K562 (cell line): ENCODE measurements around the gene E2F2. TPM values are rescaled to one million over a fixed set of nuclear protein-coding genes. Genes with fewer than 3 reads are reported as not detected.

Experiments used
- BHLHE40 ChIP-seq: IDR thresholded peaks from 2 replicates; pipeline ENCODE4 v1.6.1; 2011; ENCODE audit warnings: low read length, improper control_type of control experiment
- BMI1 ChIP-seq: fragments of 150-350 bp; IDR thresholded peaks from 2 replicates; pipeline ENCODE4 v1.6.1; 2014; ENCODE audit warnings: low read length
- EP400 ChIP-seq: fragments of 450-650 bp; IDR thresholded peaks from 2 replicates; pipeline ENCODE4 v1.6.1; 2017; ENCODE audit warnings: antibody characterized with exemption, mild to moderate bottlenecking, moderate library complexity
- GTF2A2 ChIP-seq: IDR thresholded peaks from 2 replicates; pipeline ENCODE4 v1.6.1; 2016; ENCODE audit warnings: mild to moderate bottlenecking, missing genetic modification characterization, missing compliant biosample characterization
- HDAC1 ChIP-seq, 2 experiments: fragments of 450-650 bp; IDR thresholded peaks; 2 replicates each; pipeline ENCODE4 v1.6.1; 2016 to 2017; ENCODE audit warnings: inconsistent platforms in 1 of 2, mild to moderate bottlenecking in 1 of 2, moderate library complexity in 1 of 2
- JUN ChIP-seq, 2 experiments: sonication (generic) in 1 of 2; formaldehyde crosslinking in 1 of 2; IDR thresholded peaks; 2 replicates each; pipeline versions ENCODE4 v1.6.1 to v1.8.0; 2012 to 2022; ENCODE audit warnings: borderline replicate concordance in 2 of 2, mild to moderate bottlenecking in 2 of 2, improper control_type of control experiment in 1 of 2, low read depth in 1 of 2, low read length in 1 of 2, missing genetic modification reagents in 1 of 2
- MAX ChIP-seq: sonication (generic); formaldehyde crosslinking; IDR thresholded peaks from 2 replicates; pipeline ENCODE4 v1.9.0; 2022; ENCODE audit warnings: mild to moderate bottlenecking, missing genetic modification reagents
- MTA3 ChIP-seq: fragments of 450-650 bp; formaldehyde crosslinking; IDR thresholded peaks from 2 replicates; pipeline ENCODE4 v1.6.1; 2017; ENCODE audit warnings: mild to moderate bottlenecking, borderline replicate concordance
- NFRKB ChIP-seq: fragments of 450-650 bp; IDR thresholded peaks from 2 replicates; pipeline ENCODE4 v1.6.1; 2016; ENCODE audit warnings: low read depth
- STAT5B ChIP-seq: fragments of 250-450 bp; sonication (Bioruptor Pico); IDR thresholded peaks from 2 replicates; pipeline ENCODE4 v1.8.0; 2021; ENCODE audit warnings: mild to moderate bottlenecking, inconsistent platforms
- TBL1XR1 ChIP-seq, 2 experiments: IDR thresholded peaks; 2 replicates each; pipeline ENCODE4 v1.6.1; 2012; ENCODE audit warnings: improper control_type of control experiment in 2 of 2, low read length in 2 of 2, mild to moderate bottlenecking in 1 of 2
- TGIF2 ChIP-seq: sonication (generic); formaldehyde crosslinking; IDR thresholded peaks from 2 replicates; pipeline ENCODE4 v1.8.1; 2022; ENCODE audit warnings: mild to moderate bottlenecking, missing genetic modification reagents, moderate library complexity
- USF1 ChIP-seq: sonication (generic); formaldehyde crosslinking; IDR thresholded peaks from 2 replicates; pipeline ENCODE4 v1.9.0; 2022; ENCODE audit warnings: mild to moderate bottlenecking, missing genetic modification reagents
- ZBTB7A ChIP-seq: IDR thresholded peaks from 2 replicates; pipeline ENCODE4 v1.6.1; 2011; ENCODE audit warnings: low read depth, mild to moderate bottlenecking, low read length, moderate library complexity, borderline replicate concordance; ENCODE audit not compliant: control insufficient read depth
- ZEB2 ChIP-seq: fragments of 450-650 bp; IDR thresholded peaks from 2 replicates; pipeline ENCODE4 v1.6.1; 2016
- ZFP36 ChIP-seq: fragments of 150-350 bp; IDR thresholded peaks from 2 replicates; pipeline ENCODE4 v1.6.1; 2018; ENCODE audit warnings: low read length, low read depth; ENCODE audit not compliant: partially characterized antibody
- ZNF280B ChIP-seq: fragments of 250-450 bp; sonication (Bioruptor Pico); IDR thresholded peaks from 2 replicates; pipeline ENCODE4 v1.5.1; 2021; ENCODE audit warnings: mild to moderate bottlenecking
- ZNF512 ChIP-seq: IDR thresholded peaks from 2 replicates; pipeline ENCODE4 v1.6.1; 2016; ENCODE audit warnings: missing genetic modification characterization, missing compliant biosample characterization
- ZNF592 ChIP-seq: fragments of 450-650 bp; IDR thresholded peaks from 2 replicates; pipeline ENCODE4 v1.6.1; 2017; ENCODE audit warnings: antibody characterized with exemption, mild to moderate bottlenecking
- polyA plus RNA-seq, 8 experiments: library from polyadenylated mRNA; depleted of rRNA in 4 of 8; stranded (reverse) in 5 of 8; unstranded in 3 of 8; fragments of >200 nt; fragmentation: Nextera tagmentation in 2 of 8; fragmentation: Illumina TruSeq in 1 of 8; extraction: Ambion mirVana in 2 of 8; extraction: Trizol in 1 of 8; gene quantifications; 2 replicates each; pipeline versions ENCODE4 v1.2.1 to v1.2.3, GENCODE V29; 2011 to 2014; ENCODE audit warnings: inconsistent platforms in 1 of 8, missing spikeins in 1 of 8
- total RNA-seq, 7 experiments: library from RNA; depleted of rRNA in 6 of 7; stranded (reverse); fragments of >200 nt in 6 of 7; fragmentation: Illumina TruSeq in 2 of 7; extraction: Trizol in 2 of 7; gene quantifications; 2 replicates each; pipeline versions ENCODE4 v1.2.1 to v1.2.3, GENCODE V29; 2011 to 2021; ENCODE audit warnings: low replicate concordance in 1 of 7

The E2F2 gene
- total and polyA plus RNA-seq, 9 of the 15 experiments (the other 6 are each of a cell fraction or from before 2014, with no cell fraction given) = 3.1 to 25.3 (median 11.4) TPM

GRCh38 chr1:23562137-23562876 is 31.3 kb upstream of the E2F2 start (continued):
- peak; percentile 39; the same call in 1 of the 2 replicates for TF ChIP-seq MAX (CRISPR knock-in tag)
- TF ChIP-seq ZBTB7A = peak; percentile 31; the same call in 1 of the 2 replicates
- TF ChIP-seq ZEB2 = 0 out of 2 replicates have a peak, but pooled peaks have one; percentile 10
- no peak for TF ChIP-seq STAT5B
- peak; percentile 58; the same call in 1 of the 2 replicates for TF ChIP-seq NFRKB
- peak in 1 of 2 experiments; percentile 88; a peak in 2 of 4 replicates for TF ChIP-seq HDAC1 (IDR thresholded peaks at IDR 0.05)
- peak; percentile 55; the same call in 1 of the 2 replicates for TF ChIP-seq BMI1
- TF ChIP-seq ZFP36 = peak; percentile 2
- peak; percentile 74; the same call in 1 of the 2 replicates for TF ChIP-seq MTA3
- peak in 1 of 2 experiments; percentile 62; a peak in 2 of 4 replicates for TF ChIP-seq TBL1XR1 (IDR thresholded peaks at IDR 0.05; ENCODE audit: low read length in 2 of 2)
- TF ChIP-seq USF1 (CRISPR knock-in tag) = no peak
- TF ChIP-seq BHLHE40 = peak; percentile 69
- TF ChIP-seq JUN (IDR thresholded peaks at IDR 0.05; ENCODE audit: borderline replicate concordance, low read depth, low read length) = peak; percentile 42; the same call in 1 of the 2 replicates
- TF ChIP-seq JUN (CRISPR knock-in tag; IDR thresholded peaks at IDR 0.05; ENCODE audit: borderline replicate concordance) = no peak
- peak; percentile 71 for TF ChIP-seq ZNF592
- no peak for TF ChIP-seq TGIF2 (CRISPR knock-in tag)
- TF ChIP-seq GTF2A2 (tag) = no peak
- peak; percentile 53; the same call in 1 of the 2 replicates for TF ChIP-seq EP400
- peak; percentile 98 for TF ChIP-seq ZNF512
- TF ChIP-seq ZNF280B (CRISPR knock-in tag) = no peak
